ENCODE results near the gene LRRIQ1.
A peak's percentile ranks its signal among the peaks of the same experiment; 100 is the strongest.
"Not testable (repeated sequence)": the region's sequence is repeated elsewhere in the genome, so short reads cannot be mapped to it uniquely, and the experiment has no call there.

Gene LRRIQ1

GRCh38 chr12:85036234-85036707, at the start of gene LRRIQ1, which contains the start of gene TSPAN19:
Gene LRRIQ1, plus strand, starts transcription at chr12:85036351. Its CDS starts 1,826 bp downstream, at chr12:85038177.
Gene TSPAN19, minus strand, starts transcription at chr12:85036277. Its CDS starts 6,331 bp downstream, at chr12:85029946.
- peak; percentile 96 for DNase-seq

- DNase-seq, result no peak
Measured at GRCh38 chr12:84986586-84986985, 49.6 kb upstream of the LRRIQ1 start.

DNA sequence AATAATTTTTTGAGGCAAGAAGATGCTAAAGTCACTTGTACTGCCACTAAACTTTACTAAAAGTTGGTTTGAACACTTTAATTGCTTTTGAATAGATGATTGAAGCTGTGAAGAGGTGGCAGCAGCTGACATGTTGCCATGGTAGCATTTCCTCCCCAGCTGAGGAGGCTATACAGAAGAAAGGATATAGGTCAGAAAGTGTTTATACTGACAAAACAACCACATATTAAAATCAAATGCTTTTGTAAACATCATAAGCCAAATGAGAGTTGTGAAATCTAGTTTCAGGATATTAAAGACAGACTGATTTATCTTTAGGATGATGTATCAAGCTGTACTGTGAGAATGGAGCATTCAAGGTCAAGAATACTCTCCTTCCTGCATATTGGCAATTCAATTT, 41.7 kb upstream of the LRRIQ1 start:
- DNase-seq, result no peak

- no peak for DNase-seq
Measured at GRCh38 chr12:84995641-84996040, 40.5 kb upstream of the LRRIQ1 start.

- DNase-seq, result no peak
Measured at GRCh38 chr12:84996759-84997158, 39.4 kb upstream of the LRRIQ1 start.

DNA sequence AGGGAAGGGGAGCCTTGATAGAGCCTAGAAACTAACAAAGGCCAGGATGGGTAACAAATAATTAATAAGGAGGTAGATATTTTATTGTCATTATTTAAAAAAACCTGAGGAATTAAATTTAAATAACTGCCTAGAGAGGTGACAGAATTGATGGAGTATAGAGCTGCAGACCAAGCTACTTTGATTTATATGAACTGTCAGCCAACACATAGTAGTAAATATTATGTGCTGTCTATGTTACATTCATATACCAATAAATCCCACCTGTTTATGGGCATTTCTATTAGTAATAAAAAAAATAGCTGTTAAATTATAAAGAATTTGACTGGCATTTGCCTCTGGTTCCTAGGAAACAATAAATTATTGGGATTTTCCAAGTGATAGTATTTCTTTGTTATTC, 37.8 kb upstream of the LRRIQ1 start:
- DNase-seq, result no peak

DNA sequence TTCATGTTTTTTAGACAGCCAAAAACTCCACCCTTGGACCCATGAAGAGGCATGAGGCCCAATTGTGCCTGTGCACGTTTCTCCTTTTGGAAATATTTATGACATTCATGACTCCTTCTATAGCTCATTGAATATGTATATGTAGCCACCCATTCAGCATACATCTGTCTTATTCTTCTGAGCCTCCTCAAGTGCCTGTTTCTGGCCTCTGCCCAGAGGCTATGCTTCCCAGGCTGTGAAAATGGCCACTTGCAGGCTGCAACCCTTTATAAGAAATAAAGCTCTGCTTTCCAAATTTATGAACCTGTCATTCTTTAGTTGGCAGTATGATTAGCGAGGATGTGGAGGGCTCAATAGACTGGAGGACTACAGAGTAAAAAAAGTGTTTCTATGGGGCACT, 35.4 kb upstream of the LRRIQ1 start:
- DNase-seq, result no peak

DNA sequence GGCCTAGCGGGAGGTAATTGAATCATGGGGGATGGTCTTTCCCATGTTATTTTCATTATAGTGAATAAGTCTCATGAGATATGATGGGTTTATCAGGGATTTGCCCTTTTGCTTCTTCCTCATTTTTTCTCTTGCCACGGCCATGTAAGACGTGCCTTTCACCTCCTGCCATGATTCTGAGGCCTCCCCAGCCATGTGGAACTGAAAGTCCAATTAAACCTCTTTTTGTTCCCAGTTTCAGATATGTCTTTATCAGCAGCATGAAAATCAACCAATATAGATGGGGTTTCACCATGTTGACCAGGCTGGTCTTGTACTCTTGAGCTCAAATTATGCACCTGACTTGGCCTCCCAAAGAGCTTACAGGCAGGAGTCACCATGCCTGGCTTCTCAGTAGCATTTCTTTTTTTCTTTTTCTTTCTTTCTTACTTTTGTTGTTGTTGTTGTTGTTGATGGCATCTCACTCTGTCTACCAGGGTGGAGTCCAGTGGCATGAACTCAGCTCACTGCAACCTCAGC, 33.3 kb upstream of the LRRIQ1 start:
- no peak for DNase-seq

DNA sequence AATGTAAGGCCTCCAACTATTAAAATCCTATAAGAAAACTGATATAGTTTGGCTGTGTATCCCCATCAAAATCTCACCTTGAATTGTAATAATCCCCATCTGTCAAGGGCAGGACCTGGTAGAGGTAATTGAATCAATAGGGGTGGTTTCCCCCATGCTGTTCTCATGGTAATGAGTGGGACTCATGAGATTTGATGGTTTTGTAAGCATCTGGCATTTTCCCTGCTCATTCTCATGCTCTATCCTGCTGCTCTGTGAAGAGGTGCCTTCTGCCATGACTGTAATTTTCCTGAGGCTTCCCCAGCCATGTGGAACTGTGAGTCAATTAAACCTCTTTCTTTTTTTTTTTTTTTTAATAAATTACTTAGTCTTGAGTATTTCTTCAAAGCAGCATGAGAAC, 31.9 kb upstream of the LRRIQ1 start:
- no peak for DNase-seq

- not testable (repeated sequence) for DNase-seq
Measured at GRCh38 chr12:85005047-85005446, 31.1 kb upstream of the LRRIQ1 start.

DNA sequence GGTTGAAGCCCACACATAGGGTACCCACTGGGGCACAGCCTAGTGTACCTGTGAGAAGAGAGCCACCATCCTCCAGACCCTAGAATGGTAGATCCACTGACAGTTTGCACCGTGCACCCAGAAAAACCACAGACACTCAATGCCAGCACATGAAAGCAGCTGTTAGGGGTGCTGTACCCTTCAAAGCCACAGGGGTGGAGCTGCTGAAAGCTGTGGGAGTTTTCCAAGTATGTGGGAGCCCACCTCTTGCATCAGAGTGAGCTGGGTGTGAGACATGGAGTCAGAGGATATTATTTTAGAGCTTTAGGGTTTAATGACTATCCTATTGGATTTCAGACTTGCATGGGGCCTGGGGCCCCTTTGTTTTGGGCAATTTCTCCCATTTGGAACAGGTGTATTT, 30.5 kb upstream of the LRRIQ1 start:
- DNase-seq, result no peak

DNA sequence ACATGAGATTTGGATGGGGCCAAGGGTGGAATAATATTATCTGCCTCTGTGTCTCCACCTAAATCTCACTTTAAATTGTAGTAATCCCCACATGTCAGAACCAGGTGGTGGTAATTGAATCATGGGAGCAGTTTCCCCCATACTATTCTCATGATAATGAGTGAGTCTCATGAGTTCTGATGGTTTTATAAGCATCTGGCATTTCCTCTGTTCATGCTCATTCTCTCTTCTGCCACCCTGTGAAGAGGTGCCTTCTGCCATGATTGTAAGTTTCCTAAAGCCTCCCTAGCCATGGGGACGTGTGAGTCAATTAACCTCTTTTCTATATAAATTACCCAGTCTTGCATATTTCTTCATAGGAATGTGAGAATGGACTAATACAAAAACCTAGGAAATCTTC, 29.9 kb upstream of the LRRIQ1 start:
- no peak for DNase-seq

DNA sequence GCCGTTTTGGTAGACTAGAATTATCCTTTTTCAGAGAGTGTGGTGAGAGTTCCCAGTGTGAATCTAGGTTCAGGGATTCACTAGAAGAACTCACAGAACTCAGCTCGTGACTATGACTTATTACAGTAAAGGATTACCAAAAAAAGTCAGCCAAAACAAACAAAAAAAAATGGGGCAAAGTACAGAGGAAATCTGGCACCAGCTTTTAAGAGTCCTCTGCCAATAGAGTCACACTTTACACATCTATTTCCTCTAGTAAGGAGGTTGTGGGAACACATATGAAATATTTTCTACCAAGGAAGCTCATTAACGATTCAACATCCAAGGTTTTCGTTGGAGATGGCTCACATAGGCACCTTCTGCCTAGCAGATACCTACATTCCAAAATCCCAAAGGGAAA, 28.3 kb upstream of the LRRIQ1 start:
- no peak for DNase-seq

GRCh38 chr12:85016413-85016812, 19.7 kb upstream of the LRRIQ1 start:
- no peak for DNase-seq

GRCh38 chr12:85017133-85017532, 19.0 kb upstream of the LRRIQ1 start:
- DNase-seq, result no peak

- no peak for DNase-seq
Measured at GRCh38 chr12:85017618-85018017, 18.5 kb upstream of the LRRIQ1 start.

GRCh38 chr12:85018098-85018497, 18.1 kb upstream of the LRRIQ1 start:
- no peak for DNase-seq

- peak; percentile 39 for DNase-seq
Measured at GRCh38 chr12:85029456-85029855, 6.7 kb upstream of the LRRIQ1 start.

DNA sequence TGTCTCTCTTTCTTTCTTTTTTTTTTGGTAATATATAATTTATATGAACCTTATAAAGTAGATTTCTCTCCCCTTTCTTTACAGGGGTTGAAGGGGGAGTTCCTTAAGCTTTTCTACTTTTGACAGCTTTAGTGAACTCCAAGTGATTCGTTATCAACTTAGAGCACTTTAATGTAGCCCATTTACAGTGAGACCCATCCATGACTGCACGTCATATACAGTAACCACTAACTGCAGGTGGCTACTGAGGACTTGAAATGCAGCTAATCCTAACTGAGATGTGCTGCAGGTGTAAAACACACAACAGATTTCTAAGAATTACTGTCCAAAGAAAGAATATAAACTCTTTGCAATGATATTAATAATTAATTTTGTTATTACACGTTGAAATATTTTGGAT, 582 bp downstream of the LRRIQ1 start:
- DNase-seq, result no peak

DNA sequence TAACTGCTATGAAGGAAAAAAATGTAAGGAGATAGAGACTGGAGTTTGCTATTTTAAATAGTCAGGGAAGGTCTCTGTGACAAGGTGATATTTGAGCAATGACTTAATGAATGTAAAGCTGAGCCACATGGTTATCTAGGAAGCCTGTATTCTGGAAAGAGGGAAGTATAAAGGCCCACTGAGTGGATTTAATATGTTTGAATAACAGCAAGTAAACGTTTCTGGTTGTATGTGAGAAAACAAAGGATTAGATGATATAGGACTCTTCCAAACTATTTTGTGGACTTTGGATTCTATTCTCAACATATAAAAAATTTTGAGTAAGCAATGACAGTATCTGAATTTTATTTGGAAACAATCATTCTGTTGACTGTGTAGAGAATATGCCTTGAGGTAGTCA, 5.2 kb downstream of the LRRIQ1 start:
- no peak for DNase-seq

GRCh38 chr12:85043829-85044228, 7.7 kb downstream of the LRRIQ1 start:
- DNase-seq, result no peak

- DNase-seq, result no peak
Measured at GRCh38 chr12:85057370-85057963, 21.3 kb downstream of the LRRIQ1 start.

DNA sequence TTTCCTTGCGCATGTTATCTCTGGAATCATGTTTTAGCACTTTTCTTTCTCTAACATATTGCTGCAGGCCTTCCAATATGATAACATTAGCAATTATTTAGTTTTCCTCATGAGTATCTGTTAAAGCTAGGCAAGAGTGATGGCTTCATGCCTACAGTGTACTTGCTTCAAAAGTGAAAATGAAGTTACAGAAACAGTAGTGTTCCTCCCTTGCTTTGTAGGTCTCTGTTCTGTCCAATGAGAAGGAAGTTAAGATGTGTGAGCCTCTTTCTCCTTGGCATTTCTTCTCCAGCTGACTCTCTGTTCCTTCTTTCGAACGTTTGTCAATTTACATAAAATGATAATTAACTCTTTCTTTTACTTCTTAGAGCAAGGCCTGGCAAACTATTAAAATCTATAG, 22.2 kb downstream of the LRRIQ1 start:
- no peak for DNase-seq

DNA sequence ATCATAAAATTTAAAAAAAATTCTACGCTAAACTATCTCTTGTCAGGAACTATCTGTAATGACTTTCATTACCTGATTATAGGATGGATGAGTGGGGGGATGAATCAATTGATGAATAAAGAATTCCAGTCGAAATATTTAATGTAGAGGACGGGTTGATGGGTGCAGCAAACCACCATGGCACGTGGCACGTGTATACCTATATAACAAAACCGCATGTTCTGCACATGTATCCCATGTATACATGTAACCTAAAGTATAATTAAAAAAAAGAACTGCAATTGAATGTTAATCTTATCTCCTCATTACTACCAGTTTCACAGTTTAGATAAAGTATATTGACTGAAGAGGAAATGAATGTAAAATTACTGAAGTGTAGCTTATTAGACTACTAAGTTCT, 23.4 kb downstream of the LRRIQ1 start:
- no peak for DNase-seq

GRCh38 chr12:85060916-85061315, 24.8 kb downstream of the LRRIQ1 start:
- no peak for DNase-seq

Measured in NCI-H1417 treated with DMSO at 0.1 percent for 48 hours (cell line).